ES-I3 (cell line): ENCODE measurements around the gene MEG3.

Experiments
- H3K36me3 ChIP-seq: 2 replicates; pipeline ENCODE4 v1.6.1; 2013; ENCODE audit warnings: mild to moderate bottlenecking, low read length, control low read depth, moderate library complexity; ENCODE audit not compliant: insufficient read depth
- H3K4me1 ChIP-seq: 2 replicates; pipeline ENCODE4 v1.6.1; 2013; ENCODE audit warnings: mild to moderate bottlenecking, control low read depth, low read length; ENCODE audit not compliant: insufficient read depth
- H3K9ac ChIP-seq: 2 replicates; pipeline ENCODE4 v1.6.1; 2013; ENCODE audit warnings: low read depth, mild to moderate bottlenecking, low read length, moderate library complexity
- H3K9me3 ChIP-seq: 2 replicates; pipeline ENCODE4 v1.6.1; 2013; ENCODE audit warnings: mild to moderate bottlenecking, low read length, moderate library complexity; ENCODE audit not compliant: control insufficient read depth, insufficient read depth

The MEG3 gene

GRCh38 chr14:100872259-100873095 is 46.6 kb downstream of the MEG3 start:
- Histone ChIP-seq H3K9ac (no peak overlapping the region), H3K4me1 (no peaks in the 10 kb centered on the region), H3K9me3 (0 out of 2 replicates have a peak, but pooled peaks cover 3% of the 10 kb centered on the region), H3K36me3 (no peaks in the 10 kb centered on the region)

- Histone ChIP-seq H3K9ac (no peak overlapping the region), H3K4me1 (no peaks in the 10 kb centered on the region), H3K36me3 (no peaks in the 10 kb centered on the region), H3K9me3 (0 out of 2 replicates have a peak, but pooled peaks cover 3% of the 10 kb centered on the region)
Observed at GRCh38 chr14:100873096-100873482, 47.2 kb downstream of the MEG3 start.

- Histone ChIP-seq H3K9ac (no peak overlapping the region), H3K9me3 (0 out of 2 replicates have a peak, but pooled peaks cover 3% of the 10 kb centered on the region), H3K4me1 (no peaks in the 10 kb centered on the region), H3K36me3 (no peaks in the 10 kb centered on the region)
Observed at GRCh38 chr14:100874051-100874410, 48.1 kb downstream of the MEG3 start.

GRCh38 chr14:100874411-100875091 is 48.6 kb downstream of the MEG3 start:
- H3K9ac ChIP-seq: no peak overlapping the region
- no peaks in the 10 kb centered on the region for H3K36me3 ChIP-seq
- H3K4me1 ChIP-seq: no peaks in the 10 kb centered on the region
- H3K9me3 ChIP-seq: 0 out of 2 replicates have a peak, but pooled peaks cover 3% of the 10 kb centered on the region

GRCh38 chr14:100875126-100875525 is 49.2 kb downstream of the MEG3 start:
- no peaks in the 10 kb centered on the region for H3K4me1 ChIP-seq
- H3K9ac ChIP-seq: no peak overlapping the region
- no peaks in the 10 kb centered on the region for H3K36me3 ChIP-seq
- H3K9me3 ChIP-seq: 0 out of 2 replicates have a peak, but pooled peaks cover 3% of the 10 kb centered on the region

GRCh38 chr14:100875861-100876590 is 50.1 kb downstream of the MEG3 start:
- 0 out of 2 replicates have a peak, but pooled peaks cover 3% of the 10 kb centered on the region for H3K9me3 ChIP-seq
- H3K9ac ChIP-seq: no peak overlapping the region
- H3K36me3 ChIP-seq: no peaks in the 10 kb centered on the region
- H3K4me1 ChIP-seq: no peaks in the 10 kb centered on the region

- no peak overlapping the region for H3K9ac ChIP-seq
- H3K4me1 ChIP-seq: no peaks in the 10 kb centered on the region
- H3K36me3 ChIP-seq: no peaks in the 10 kb centered on the region
Observed at GRCh38 chr14:100878271-100879146, 52.6 kb downstream of the MEG3 start.

GRCh38 chr14:100879194-100879593 is 53.3 kb downstream of the MEG3 start:
- Histone ChIP-seq H3K9ac (no peak overlapping the region), H3K9me3 (no peaks in the 10 kb centered on the region), H3K36me3 (no peaks in the 10 kb centered on the region), H3K4me1 (no peaks in the 10 kb centered on the region)

More at GRCh38 chr14:100878271-100879146, 52.6 kb downstream of the MEG3 start:
- no peaks in the 10 kb centered on the region for H3K9me3 ChIP-seq

- no peaks in the 10 kb centered on the region for H3K4me1 ChIP-seq
- H3K9ac ChIP-seq: no peak overlapping the region
- no peaks in the 10 kb centered on the region for H3K9me3 ChIP-seq
- H3K36me3 ChIP-seq: no peaks in the 10 kb centered on the region
Observed at GRCh38 chr14:100879782-100880181, 53.9 kb downstream of the MEG3 start.

GRCh38 chr14:100880271-100881101 is 54.6 kb downstream of the MEG3 start:
- no peak overlapping the region for H3K9ac ChIP-seq
- H3K9me3 ChIP-seq: no peaks in the 10 kb centered on the region
- H3K36me3 ChIP-seq: no peaks in the 10 kb centered on the region
- no peaks in the 10 kb centered on the region for H3K4me1 ChIP-seq

- Histone ChIP-seq H3K9ac (no peak overlapping the region), H3K4me1 (no peaks in the 10 kb centered on the region), H3K36me3 (no peaks in the 10 kb centered on the region), H3K9me3 (no peaks in the 10 kb centered on the region)
Observed at GRCh38 chr14:100881211-100882025, 55.5 kb downstream of the MEG3 start.

GRCh38 chr14:100882026-100882967 is 56.4 kb downstream of the MEG3 start:
- H3K4me1 ChIP-seq: no peaks in the 10 kb centered on the region
- no peaks in the 10 kb centered on the region for H3K9me3 ChIP-seq
- no peaks in the 10 kb centered on the region for H3K36me3 ChIP-seq
- no peak overlapping the region for H3K9ac ChIP-seq
